GM19372 (cell line): ENCODE measurements around the gene NSDHL.

Experiments used
- ATAC-seq: cut with Tn5 transposase; IDR thresholded peaks from one replicate; pipeline ENCODE4 v1.9.1; 2021; ENCODE audit warnings: mild to moderate bottlenecking, low read depth, moderate library complexity; ENCODE audit not compliant: unreplicated experiment

NSDHL gene

DNA sequence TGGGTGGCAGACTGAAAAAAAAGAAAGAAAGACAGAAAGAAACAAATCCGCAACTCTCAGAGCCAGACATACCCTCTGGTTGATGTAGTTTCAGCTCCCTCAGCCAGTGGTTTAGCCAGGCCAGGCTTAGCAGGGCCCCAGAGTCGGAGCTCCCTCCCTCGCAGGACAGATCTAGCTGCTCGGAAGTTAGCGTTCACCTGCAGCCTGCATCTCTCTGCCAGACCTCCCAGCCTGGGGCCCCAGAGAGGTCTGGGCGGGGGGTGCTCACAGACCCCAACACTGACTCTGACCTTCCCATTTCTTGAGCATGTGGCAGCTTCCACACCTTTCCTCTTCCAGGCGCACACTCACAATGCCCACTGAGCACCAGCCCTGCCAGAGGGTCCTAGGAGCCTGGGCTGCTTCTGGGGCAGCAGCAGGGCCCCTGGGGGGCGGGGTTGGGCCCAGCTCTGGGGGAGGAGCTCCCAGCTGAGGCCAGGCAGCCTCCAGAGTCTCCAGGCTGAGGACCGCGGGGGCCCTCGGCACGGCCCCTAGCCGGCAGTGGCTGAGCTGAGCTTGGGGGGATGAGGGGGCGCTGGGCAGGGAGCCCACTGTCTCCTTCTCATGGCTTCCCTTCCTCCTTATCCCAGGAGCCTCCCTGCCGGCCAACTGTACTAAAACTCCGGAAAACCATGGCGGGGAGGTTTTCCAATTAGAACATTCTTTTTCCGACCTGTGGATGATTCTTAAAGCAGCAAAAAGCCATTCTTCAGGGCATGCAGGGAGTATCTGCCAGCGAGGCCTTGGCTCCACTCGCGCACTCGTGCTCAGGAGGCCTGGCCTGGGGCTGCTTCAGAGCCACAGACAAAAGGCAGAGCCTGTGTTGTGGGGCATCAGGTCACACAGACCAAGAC, 62.4 kb downstream of the NSDHL start:
- ATAC-seq: no peak

GRCh38 chrX:152893980-152894610, 63.2 kb downstream of the NSDHL start:
- no peak for ATAC-seq

DNA sequence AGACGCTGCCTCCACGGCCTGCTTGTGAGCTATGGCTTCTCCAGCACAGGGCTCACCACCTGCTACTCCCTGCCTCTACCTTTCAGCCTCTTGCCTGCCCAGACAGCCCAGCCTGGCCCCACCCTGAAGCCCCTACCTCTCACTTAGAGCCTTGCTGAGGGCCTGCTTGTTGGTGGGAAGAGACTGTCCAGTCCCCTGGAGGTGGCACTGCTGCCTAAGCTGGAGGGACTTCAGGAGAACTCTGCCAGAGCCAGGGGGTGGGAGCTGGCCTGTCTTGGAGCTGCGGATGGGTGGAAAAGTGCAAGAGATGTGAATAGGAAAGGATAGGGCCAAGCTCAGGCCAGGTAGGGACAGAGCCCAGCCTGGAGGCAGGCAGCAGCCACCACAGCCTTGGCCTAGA, 64.3 kb downstream of the NSDHL start:
- ATAC-seq: no peak

- no peak for ATAC-seq
These were observed 65.0 kb downstream of the NSDHL start for GRCh38 chrX:152895724-152896420.

DNA sequence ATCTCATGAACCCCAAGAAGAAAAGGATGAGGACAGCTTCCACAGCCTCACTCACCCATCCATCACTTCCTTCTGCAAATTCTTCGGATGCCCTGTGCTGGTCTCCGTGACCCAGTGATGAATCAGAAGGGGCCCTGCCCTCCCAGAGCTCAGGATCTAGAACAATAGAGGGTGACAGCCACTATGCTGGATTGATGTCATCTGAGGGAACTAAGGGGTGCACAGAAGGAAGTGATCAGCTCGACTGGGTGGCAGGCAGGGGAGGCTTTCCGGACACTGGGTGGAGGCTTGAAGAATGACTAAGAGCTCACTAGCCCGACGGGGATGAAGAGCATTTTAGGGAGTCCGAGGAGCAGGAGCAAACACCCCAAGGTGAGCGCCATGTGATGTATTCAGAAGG, 65.6 kb downstream of the NSDHL start:
- no peak for ATAC-seq

GRCh38 chrX:152897222-152898131, 66.6 kb downstream of the NSDHL start, which contains the start of gene ZNF185:
TSS of gene ZNF185 (plus strand) at chrX:152898067. CDS start at chrX:152914490, 16,423 bp downstream.
- no peak for ATAC-seq

- ATAC-seq: no peak
These were observed 67.6 kb downstream of the NSDHL start for GRCh38 chrX:152898442-152898841.

DNA sequence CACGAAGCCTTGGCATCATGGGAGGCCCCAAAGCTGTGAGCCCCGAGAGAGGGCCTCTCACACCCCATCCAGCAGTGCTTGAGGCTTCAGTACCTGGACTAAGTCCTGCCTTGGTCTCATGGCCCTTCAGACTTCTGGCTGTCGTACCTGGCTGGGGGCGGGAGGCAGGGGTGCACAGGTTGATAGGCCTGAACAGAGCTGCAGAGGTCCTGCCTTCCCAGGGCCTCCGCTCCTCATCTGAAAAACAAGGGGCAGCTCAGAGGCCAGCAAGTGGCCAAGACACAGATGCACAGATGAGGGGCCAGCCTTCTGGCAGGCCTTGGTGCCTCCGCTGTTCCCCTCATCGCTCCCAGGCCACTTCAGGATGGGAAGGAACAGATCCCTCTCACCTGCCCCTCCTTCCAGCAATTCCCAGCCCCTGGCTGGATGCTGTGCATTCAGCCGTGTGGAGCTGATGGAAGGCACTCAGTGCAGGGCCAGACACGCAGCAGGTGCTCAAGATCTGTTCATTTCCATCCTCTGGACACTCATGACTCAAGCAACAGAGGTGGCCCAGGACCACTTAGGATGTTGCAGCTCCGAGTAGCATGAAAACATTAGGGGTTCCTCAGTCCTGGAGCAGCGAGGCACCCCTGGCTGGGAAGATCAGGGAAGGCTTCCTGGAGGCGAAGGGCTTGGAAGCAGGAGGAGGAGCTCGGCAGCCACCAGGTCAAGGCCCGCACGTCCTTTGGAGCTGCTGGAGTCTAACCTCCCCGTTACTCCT, 68.4 kb downstream of the NSDHL start:
- no peak for ATAC-seq

- ATAC-seq: no peak
These were observed 69.2 kb downstream of the NSDHL start for GRCh38 chrX:152899874-152900719.

- no peak for ATAC-seq
These were observed 70.1 kb downstream of the NSDHL start for GRCh38 chrX:152900937-152901445.

- ATAC-seq: no peak
These were observed 71.1 kb downstream of the NSDHL start for GRCh38 chrX:152901816-152902501.

GRCh38 chrX:152902502-152902820, 71.6 kb downstream of the NSDHL start:
- no peak for ATAC-seq

DNA sequence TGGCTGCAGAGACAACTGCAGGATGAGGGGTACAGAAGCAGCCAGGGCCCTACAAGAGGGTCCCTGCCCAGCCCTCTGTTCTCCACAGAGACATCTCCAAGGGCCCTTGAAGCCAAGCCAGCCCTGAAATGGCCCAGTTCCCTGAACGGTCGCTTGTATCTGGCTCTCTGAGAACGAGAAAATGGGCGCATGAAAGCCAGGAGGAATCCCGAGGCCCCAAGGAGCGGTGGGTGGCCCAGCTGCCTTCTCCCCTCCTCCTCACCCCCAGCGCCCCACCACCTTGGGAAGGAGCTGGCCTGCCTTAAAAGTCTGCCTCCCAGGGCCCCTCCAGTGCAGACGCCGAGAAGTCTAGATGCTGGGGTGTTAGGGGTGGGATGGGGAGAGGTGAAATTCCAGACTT, 72.7 kb downstream of the NSDHL start:
- no peak for ATAC-seq

DNA sequence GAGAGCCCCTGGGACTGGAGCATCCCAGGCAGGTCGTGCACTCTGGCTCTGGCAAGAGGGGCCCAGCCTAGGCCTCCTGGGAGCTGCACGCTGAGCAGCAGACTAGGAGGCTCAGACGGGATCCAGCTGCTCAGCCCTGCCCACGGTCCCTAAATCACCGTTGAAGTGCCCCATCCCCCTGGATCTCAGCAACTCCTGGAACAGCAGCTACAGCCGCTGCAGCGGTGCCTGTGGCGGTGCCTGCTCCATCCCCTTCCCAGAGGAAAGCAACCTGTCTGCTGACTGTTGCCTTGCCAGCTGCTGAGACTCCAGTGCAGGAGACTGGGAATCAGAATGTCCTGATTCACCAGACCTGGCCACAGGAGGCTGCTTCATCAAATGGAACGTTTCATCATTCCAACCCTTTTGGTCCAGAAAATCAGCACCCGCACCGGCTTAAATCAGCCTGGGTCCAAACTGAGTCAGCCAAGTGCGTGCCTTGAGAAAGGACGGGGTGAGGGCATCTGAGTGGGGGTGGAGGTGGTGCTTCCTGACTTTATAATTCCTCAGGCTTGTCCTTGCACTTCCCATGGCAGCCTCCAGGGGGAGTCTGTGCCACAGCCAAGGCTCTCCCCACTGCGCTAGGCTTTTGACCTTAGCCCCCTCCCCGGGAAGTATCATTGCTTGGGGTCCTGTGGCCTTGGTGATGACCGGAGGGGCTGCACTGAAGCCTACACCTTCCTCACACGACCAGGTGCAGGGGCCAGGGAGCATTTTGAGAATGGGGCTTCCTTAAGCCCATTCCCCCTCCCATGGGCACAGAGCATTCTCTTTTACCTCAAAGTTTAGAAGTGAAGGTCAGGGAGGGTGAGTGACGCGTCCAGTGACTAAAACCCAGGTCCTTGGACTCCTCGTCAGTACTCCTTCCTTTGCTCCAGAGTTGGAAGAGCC, 73.6 kb downstream of the NSDHL start:
- no peak for ATAC-seq

DNA sequence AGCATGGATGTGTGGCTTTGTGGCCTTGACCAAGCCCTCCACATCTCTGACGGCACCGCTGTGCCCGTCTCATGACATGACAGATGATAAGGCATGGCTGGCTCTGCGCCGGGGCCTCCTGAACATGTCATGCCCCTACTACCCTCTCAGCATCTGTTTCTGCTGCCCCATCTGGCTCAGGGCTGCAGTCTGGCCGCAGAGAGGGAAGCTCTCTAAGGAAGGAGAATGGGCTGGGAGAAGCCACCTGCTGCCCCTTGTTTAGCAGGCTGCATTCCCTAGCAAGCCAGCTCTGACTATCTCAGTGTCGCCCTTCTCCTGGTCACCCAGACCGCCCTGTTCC, 74.2 kb downstream of the NSDHL start:
- no peak for ATAC-seq

DNA sequence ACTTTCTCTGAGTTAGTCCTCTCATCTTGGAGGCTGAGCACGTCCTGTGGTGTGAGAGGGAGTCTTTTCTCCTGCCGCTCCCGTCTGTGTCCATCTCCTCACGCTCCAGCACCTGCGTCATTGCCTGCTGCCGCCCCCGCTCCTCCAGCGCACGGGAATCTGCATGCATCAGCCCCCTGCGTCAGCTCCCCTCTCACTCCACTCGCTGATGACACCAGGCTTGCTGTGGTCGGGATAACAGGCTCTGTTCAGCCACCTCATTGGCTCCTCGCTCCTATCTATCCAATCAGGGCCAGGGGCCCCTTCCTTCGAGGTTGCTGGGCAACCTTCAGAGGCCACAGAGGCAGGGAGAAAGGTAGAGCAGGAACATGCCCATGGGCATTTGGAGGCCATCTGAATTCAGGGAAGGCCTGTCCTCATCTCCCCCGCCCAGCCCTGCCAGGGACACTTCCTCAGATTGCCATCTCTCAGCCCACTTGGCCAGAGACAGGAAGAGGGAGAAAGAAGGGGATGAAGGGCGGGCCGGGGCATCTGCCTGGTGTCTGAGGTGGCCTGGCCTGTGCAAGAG, 76.3 kb downstream of the NSDHL start:
- ATAC-seq: no peak

DNA sequence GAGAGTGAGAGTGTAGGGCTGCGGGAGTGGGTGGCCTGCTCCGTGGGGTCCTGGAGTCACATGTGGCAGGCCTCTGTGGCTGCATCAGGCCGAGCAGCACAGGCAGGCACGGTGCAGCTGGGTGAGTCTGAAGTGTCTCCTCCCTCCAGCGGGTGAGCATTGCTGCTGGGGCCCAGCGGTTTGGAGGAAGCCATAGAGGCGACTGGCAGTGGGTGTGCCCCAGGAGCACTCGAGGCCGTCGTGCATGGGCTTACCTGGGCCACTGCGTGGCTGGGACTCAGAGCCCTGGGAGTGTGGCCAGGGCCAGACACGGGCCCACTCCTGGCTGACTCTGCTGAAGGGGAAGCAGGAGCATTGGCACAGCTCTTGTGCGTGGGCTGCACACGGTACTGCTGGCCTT, 77.6 kb downstream of the NSDHL start:
- no peak for ATAC-seq
